Transverse colon (tissue), 4 donors: ENCODE data around the gene COX8C.

ENCODE experiments used
- CTCF ChIP-seq, 5 experiments: fragments of 200-600 bp in 3 of 5; fragments of 450-650 bp in 2 of 5; sonication (generic) in 3 of 5; IDR thresholded peaks; 1 replicate in 2 of 5; 2 replicates in 3 of 5; pipeline ENCODE4 v1.5.1; 2016 to 2017; ENCODE audit warnings: antibody characterized with exemption in 5 of 5, inconsistent platforms in 3 of 5, mild to moderate bottlenecking in 2 of 5, moderate library complexity in 1 of 5
- POLR2A ChIP-seq: fragments of 450-650 bp; IDR thresholded peaks from one replicate; pipeline ENCODE4 v1.6.1; 2016; ENCODE audit warnings: antibody characterized with exemption, mild to moderate bottlenecking, moderate library complexity
- POLR2AphosphoS5 ChIP-seq, 3 donors: sonication (generic); formaldehyde crosslinking; IDR thresholded peaks; one replicate each; pipeline ENCODE4 v1.6.1; 2016; ENCODE audit warnings: antibody characterized with exemption in 3 of 3

GRCh38 chr14:93368996-93369712 lies 22.2 kb downstream of the COX8C start:
- no peak for TF ChIP-seq CTCF (IDR thresholded peaks at IDR 0.05)
- no peak for TF ChIP-seq POLR2A
- no peak for TF ChIP-seq POLR2AphosphoS5 (IDR thresholded peaks at IDR 0.05)
